HEK293 (cell line): Measurements from ENCODE around the gene ETV1.

ENCODE experiments used
- ZNF311 ChIP-seq: fragments of 450-650 bp; formaldehyde crosslinking; IDR thresholded peaks from 2 replicates; pipeline ENCODE4 v1.5.1; 2017; ENCODE audit warnings: missing biosample characterization, missing genetic modification characterization, borderline replicate concordance
- ZNF426 ChIP-seq: fragments of 450-650 bp; formaldehyde crosslinking; IDR thresholded peaks from 2 replicates; pipeline ENCODE4 v1.5.1; 2017; ENCODE audit warnings: missing biosample characterization, missing genetic modification characterization, mild to moderate bottlenecking, inconsistent platforms, moderate library complexity
- TF ChIP-seq, protein P1 (sequence below): fragments of 450-650 bp; formaldehyde crosslinking; IDR thresholded peaks from 2 replicates; pipeline ENCODE4 v1.5.1; 2016; ENCODE audit warnings: missing biosample characterization, missing genetic modification characterization
- TF ChIP-seq, protein P2 (sequence below): IDR thresholded peaks from 2 replicates; pipeline ENCODE4 v1.6.1; 2011; ENCODE audit warnings: mild to moderate bottlenecking, low read depth, low read length, borderline replicate concordance
- TF ChIP-seq, protein P3 (sequence below): fragments of 450-650 bp; formaldehyde crosslinking; IDR thresholded peaks from 2 replicates; pipeline ENCODE4 v1.5.1; 2016; ENCODE audit warnings: missing biosample characterization, missing genetic modification characterization
- TF ChIP-seq, protein P4 (sequence below): fragments of 450-650 bp; formaldehyde crosslinking; IDR thresholded peaks from 2 replicates; pipeline ENCODE4; 2016; ENCODE audit warnings: missing biosample characterization, missing genetic modification characterization

DNA sequence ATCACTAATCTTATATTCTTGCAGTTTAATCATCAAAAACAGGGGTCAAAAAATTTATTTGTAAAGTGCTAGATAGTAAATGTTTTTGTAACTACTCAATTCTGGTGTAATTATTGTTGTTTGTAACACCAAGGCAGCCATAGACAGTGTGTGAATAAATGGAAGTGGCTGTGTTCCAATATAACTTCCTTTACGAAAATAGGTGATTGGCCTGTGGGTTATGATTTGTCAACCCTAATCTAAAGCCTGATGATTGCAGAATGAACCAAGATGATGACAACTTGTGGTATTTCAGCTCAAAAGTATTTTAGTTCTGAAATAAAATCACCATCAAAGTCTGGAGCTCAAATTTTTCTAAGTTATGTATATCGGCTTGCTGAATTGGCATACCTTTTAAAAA lies 34.4 kb upstream of the ETV1 start:
- no peak for TF ChIP-seq ZNF311 (tag by site-specific recombination)
- TF ChIP-seq, protein P1, sequence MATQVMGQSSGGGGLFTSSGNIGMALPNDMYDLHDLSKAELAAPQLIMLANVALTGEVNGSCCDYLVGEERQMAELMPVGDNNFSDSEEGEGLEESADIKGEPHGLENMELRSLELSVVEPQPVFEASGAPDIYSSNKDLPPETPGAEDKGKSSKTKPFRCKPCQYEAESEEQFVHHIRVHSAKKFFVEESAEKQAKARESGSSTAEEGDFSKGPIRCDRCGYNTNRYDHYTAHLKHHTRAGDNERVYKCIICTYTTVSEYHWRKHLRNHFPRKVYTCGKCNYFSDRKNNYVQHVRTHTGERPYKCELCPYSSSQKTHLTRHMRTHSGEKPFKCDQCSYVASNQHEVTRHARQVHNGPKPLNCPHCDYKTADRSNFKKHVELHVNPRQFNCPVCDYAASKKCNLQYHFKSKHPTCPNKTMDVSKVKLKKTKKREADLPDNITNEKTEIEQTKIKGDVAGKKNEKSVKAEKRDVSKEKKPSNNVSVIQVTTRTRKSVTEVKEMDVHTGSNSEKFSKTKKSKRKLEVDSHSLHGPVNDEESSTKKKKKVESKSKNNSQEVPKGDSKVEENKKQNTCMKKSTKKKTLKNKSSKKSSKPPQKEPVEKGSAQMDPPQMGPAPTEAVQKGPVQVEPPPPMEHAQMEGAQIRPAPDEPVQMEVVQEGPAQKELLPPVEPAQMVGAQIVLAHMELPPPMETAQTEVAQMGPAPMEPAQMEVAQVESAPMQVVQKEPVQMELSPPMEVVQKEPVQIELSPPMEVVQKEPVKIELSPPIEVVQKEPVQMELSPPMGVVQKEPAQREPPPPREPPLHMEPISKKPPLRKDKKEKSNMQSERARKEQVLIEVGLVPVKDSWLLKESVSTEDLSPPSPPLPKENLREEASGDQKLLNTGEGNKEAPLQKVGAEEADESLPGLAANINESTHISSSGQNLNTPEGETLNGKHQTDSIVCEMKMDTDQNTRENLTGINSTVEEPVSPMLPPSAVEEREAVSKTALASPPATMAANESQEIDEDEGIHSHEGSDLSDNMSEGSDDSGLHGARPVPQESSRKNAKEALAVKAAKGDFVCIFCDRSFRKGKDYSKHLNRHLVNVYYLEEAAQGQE (tag by site-specific recombination) = no peak
- TF ChIP-seq, protein P2, sequence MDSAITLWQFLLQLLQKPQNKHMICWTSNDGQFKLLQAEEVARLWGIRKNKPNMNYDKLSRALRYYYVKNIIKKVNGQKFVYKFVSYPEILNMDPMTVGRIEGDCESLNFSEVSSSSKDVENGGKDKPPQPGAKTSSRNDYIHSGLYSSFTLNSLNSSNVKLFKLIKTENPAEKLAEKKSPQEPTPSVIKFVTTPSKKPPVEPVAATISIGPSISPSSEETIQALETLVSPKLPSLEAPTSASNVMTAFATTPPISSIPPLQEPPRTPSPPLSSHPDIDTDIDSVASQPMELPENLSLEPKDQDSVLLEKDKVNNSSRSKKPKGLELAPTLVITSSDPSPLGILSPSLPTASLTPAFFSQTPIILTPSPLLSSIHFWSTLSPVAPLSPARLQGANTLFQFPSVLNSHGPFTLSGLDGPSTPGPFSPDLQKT = no peak
- TF ChIP-seq, protein P3, sequence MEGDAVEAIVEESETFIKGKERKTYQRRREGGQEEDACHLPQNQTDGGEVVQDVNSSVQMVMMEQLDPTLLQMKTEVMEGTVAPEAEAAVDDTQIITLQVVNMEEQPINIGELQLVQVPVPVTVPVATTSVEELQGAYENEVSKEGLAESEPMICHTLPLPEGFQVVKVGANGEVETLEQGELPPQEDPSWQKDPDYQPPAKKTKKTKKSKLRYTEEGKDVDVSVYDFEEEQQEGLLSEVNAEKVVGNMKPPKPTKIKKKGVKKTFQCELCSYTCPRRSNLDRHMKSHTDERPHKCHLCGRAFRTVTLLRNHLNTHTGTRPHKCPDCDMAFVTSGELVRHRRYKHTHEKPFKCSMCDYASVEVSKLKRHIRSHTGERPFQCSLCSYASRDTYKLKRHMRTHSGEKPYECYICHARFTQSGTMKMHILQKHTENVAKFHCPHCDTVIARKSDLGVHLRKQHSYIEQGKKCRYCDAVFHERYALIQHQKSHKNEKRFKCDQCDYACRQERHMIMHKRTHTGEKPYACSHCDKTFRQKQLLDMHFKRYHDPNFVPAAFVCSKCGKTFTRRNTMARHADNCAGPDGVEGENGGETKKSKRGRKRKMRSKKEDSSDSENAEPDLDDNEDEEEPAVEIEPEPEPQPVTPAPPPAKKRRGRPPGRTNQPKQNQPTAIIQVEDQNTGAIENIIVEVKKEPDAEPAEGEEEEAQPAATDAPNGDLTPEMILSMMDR = no peak
- TF ChIP-seq ZNF426 (tag by site-specific recombination) = no peak
- TF ChIP-seq, protein P4, sequence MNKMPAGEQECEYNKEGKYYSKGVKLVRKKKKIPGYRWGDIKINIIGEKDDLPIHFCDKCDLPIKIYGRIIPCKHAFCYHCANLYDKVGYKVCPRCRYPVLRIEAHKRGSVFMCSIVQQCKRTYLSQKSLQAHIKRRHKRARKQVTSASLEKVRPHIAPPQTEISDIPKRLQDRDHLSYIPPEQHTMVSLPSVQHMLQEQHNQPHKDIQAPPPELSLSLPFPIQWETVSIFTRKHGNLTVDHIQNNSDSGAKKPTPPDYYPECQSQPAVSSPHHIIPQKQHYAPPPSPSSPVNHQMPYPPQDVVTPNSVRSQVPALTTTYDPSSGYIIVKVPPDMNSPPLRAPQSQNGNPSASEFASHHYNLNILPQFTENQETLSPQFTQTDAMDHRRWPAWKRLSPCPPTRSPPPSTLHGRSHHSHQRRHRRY = no peak
